Natural killer cell (primary cell): ENCODE measurements around the gene LRRC39. TPM values are rescaled to one million over a fixed set of nuclear protein-coding genes. Genes with fewer than 3 reads are reported as not detected.

Experiments
- ATAC-seq, 3 donors: fragments of 150-1000 bp in 2 of 3; fragments of 200-7000 bp in 1 of 3; cut with Tn5 transposase; 1 replicate in 1 of 3; 2 replicates in 2 of 3; pipeline ENCODE4 v1.10.0; 2021; ENCODE audit warnings: mild to moderate bottlenecking in 2 of 3, moderate library complexity in 2 of 3
- DNase-seq, 2 donors: peaks; one replicate each; pipeline versions ENCODE4 v3.0.0 to v3.0.0-alpha.2; 2013 to 2021; ENCODE audit warnings: mixed read lengths in 1 of 2
- H3K27ac ChIP-seq: one replicate; pipeline ENCODE4 v1.5.1; 2013; ENCODE audit warnings: mild to moderate bottlenecking, low read length
- H3K27me3 ChIP-seq: one replicate; pipeline ENCODE4 v1.6.1; 2013; ENCODE audit warnings: low read length; ENCODE audit not compliant: control insufficient read depth, insufficient read depth
- H3K36me3 ChIP-seq: one replicate; pipeline ENCODE4 v1.6.1; 2013; ENCODE audit warnings: low read length; ENCODE audit not compliant: control insufficient read depth, insufficient read depth
- H3K4me1 ChIP-seq: one replicate; pipeline ENCODE4 v1.6.1; 2013; ENCODE audit warnings: low read length; ENCODE audit not compliant: control insufficient read depth, insufficient read depth
- H3K4me3 ChIP-seq: one replicate; pipeline ENCODE4 v1.5.1; 2013; ENCODE audit warnings: low read length
- H3K9me3 ChIP-seq: one replicate; pipeline ENCODE4 v1.6.1; 2013; ENCODE audit warnings: low read length; ENCODE audit not compliant: control insufficient read depth, insufficient read depth
- H3K27ac Mint-ChIP-seq, 2 donors: one replicate each; pipeline ENCODE4 v1.8.0; 2022; ENCODE audit warnings: mild to moderate bottlenecking in 2 of 2, mixed read lengths in 2 of 2, moderate library complexity in 1 of 2
- H3K27me3 Mint-ChIP-seq, 2 donors: one replicate each; pipeline ENCODE4 v1.8.0; 2022; ENCODE audit warnings: low read depth in 2 of 2, mixed read lengths in 2 of 2
- H3K36me3 Mint-ChIP-seq: one replicate; pipeline ENCODE4 v1.8.0; 2022; ENCODE audit warnings: mixed read lengths
- H3K4me1 Mint-ChIP-seq, 2 donors: one replicate each; pipeline ENCODE4 v1.8.0; 2022; ENCODE audit warnings: mixed read lengths in 2 of 2
- H3K4me3 Mint-ChIP-seq: one replicate; pipeline ENCODE4 v1.8.0; 2022; ENCODE audit warnings: mild to moderate bottlenecking, moderate library complexity, mixed read lengths
- H3K9me3 Mint-ChIP-seq, 2 donors: one replicate each; pipeline ENCODE4 v1.8.0; 2022; ENCODE audit warnings: mixed read lengths in 2 of 2
- WGBS: methylation state at CpG from one replicate; pipeline ENCODE4 v1.1.7; 2013; ENCODE audit warnings: missing lambda C conversion rate; ENCODE audit not compliant: insufficient coverage; 5-methylcytosine and 5-hydroxymethylcytosine counted together
- intact Hi-C: fragments of 100-400 bp; cut with micrococcal nuclease; formaldehyde crosslinking; loops from one replicate; pipeline ENCODE4 v1.14.2; 2022
- total RNA-seq, 4 donors: library from RNA; stranded (reverse); fragments of 120-200 nt in 1 of 4; gene quantifications; one replicate each; pipeline versions ENCODE4 v1.2.3 to v1.2.4, GENCODE V29; 2013 to 2022
- TF ChIP-seq, protein P1 (sequence below): fragments of 200-600 bp; IDR thresholded peaks from one replicate; pipeline ENCODE4 v1.8.0; 2022; ENCODE audit warnings: antibody characterized with exemption

Gene LRRC39
- total RNA-seq, 3 donors from 2014 or later (not counting 1 experiment from before 2014, with no cell fraction given), result 1.7 to 3.2 (median 3.1) TPM

GRCh38 chr1:100183370-100183769 lies 5.3 kb upstream of the LRRC39 start:
- Histone ChIP-seq H3K36me3 (no peaks in the 10 kb centered on the region), H3K4me3 (no peak overlapping the region), H3K27ac (no peak overlapping the region), H3K4me1 (no peaks in the 10 kb centered on the region), H3K27me3 (no peaks in the 10 kb centered on the region), H3K9me3 (no peaks in the 10 kb centered on the region)
- Mint-ChIP-seq H3K9me3 (no peaks in the 10 kb centered on the region), H3K27me3 (no peaks in the 10 kb centered on the region), H3K4me1 (no peaks in the 10 kb centered on the region), H3K4me3 (no peak overlapping the region), H3K36me3 (no peaks in the 10 kb centered on the region), H3K27ac (no peak overlapping the region)
- 91% methylated on average over 3 of the region's 4 CpGs for WGBS
- TF ChIP-seq, protein P1, sequence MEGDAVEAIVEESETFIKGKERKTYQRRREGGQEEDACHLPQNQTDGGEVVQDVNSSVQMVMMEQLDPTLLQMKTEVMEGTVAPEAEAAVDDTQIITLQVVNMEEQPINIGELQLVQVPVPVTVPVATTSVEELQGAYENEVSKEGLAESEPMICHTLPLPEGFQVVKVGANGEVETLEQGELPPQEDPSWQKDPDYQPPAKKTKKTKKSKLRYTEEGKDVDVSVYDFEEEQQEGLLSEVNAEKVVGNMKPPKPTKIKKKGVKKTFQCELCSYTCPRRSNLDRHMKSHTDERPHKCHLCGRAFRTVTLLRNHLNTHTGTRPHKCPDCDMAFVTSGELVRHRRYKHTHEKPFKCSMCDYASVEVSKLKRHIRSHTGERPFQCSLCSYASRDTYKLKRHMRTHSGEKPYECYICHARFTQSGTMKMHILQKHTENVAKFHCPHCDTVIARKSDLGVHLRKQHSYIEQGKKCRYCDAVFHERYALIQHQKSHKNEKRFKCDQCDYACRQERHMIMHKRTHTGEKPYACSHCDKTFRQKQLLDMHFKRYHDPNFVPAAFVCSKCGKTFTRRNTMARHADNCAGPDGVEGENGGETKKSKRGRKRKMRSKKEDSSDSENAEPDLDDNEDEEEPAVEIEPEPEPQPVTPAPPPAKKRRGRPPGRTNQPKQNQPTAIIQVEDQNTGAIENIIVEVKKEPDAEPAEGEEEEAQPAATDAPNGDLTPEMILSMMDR, result no peak
- ATAC-seq (no peak), DNase-seq (no peak)
- intact Hi-C loops, result no loop called here

- no peak overlapping the region for H3K27ac ChIP-seq
- WGBS, result 100% methylated on average over 2 of the region's 4 CpGs
- DNase-seq (no peak), ATAC-seq (no peak)
- Mint-ChIP-seq H3K27me3 (no peaks in the 10 kb centered on the region), H3K9me3 (no peaks in the 10 kb centered on the region), H3K4me3 (no peak overlapping the region), H3K36me3 (no peaks in the 10 kb centered on the region), H3K4me1 (no peaks in the 10 kb centered on the region), H3K27ac (no peak overlapping the region)
- no peak overlapping the region for H3K4me3 ChIP-seq
- H3K4me1 ChIP-seq, result no peaks in the 10 kb centered on the region
- TF ChIP-seq, protein P1, result no peak
- H3K9me3 ChIP-seq, result no peaks in the 10 kb centered on the region
- H3K27me3 ChIP-seq, result no peaks in the 10 kb centered on the region
- no peaks in the 10 kb centered on the region for H3K36me3 ChIP-seq
- intact Hi-C loops, result no loop called here
These were observed 588 bp downstream of the LRRC39 start for GRCh38 chr1:100177295-100178041.

GRCh38 chr1:100168051-100168450 lies 10.0 kb downstream of the LRRC39 start:
- Mint-ChIP-seq H3K36me3 (no peaks in the 10 kb centered on the region), H3K27ac (no peak overlapping the region), H3K4me3 (no peak overlapping the region), H3K4me1 (no peaks in the 10 kb centered on the region), H3K9me3 (no peaks in the 10 kb centered on the region), H3K27me3 (no peaks in the 10 kb centered on the region)
- H3K4me3 ChIP-seq, result no peak overlapping the region
- no peaks in the 10 kb centered on the region for H3K9me3 ChIP-seq
- intact Hi-C loops, result no loop called here
- DNase-seq (no peak), ATAC-seq (no peak)
- TF ChIP-seq, protein P1, result no peak
- no peaks in the 10 kb centered on the region for H3K4me1 ChIP-seq
- 86% methylated on average over 1 of the region's 2 CpGs for WGBS
- H3K27ac ChIP-seq, result no peak overlapping the region
- no peaks in the 10 kb centered on the region for H3K36me3 ChIP-seq
- no peaks in the 10 kb centered on the region for H3K27me3 ChIP-seq

DNA sequence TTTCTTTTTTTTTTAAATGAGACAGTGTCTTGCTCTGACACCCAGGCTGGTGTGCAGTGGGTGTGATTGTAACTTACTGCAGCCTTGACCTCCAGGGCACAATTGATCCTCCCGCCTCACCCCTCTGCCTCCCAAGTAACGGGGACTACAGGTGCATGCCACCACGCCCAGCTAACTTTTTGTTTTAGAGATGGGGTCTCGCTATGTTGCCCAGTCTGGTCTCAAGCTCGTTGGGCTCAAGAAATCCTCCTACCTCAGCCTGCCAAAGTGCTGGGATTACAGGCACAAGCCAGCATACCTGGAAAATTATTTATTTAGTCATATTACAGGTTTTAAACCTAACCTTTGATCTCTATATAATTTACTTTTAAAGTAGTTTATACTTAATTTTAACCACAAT lies 13.4 kb downstream of the LRRC39 start:
- H3K27ac ChIP-seq, result no peak overlapping the region
- no peak overlapping the region for H3K4me3 ChIP-seq
- H3K27me3 ChIP-seq, result no peaks in the 10 kb centered on the region
- no peaks in the 10 kb centered on the region for H3K36me3 Mint-ChIP-seq
- no peak overlapping the region for H3K27ac Mint-ChIP-seq
- no peak overlapping the region for H3K4me3 Mint-ChIP-seq
- TF ChIP-seq, protein P1, result no peak
- no peak for ATAC-seq
- 89% methylated on average over 5 of the region's 5 CpGs for WGBS
- no peak for DNase-seq
- no peaks in the 10 kb centered on the region for H3K27me3 Mint-ChIP-seq
- no peaks in the 10 kb centered on the region for H3K4me1 ChIP-seq
- H3K4me1 Mint-ChIP-seq, result no peaks in the 10 kb centered on the region
- no peaks in the 10 kb centered on the region for H3K36me3 ChIP-seq
- intact Hi-C loops, result no loop called here
- no peaks in the 10 kb centered on the region for H3K9me3 ChIP-seq
- no peaks in the 10 kb centered on the region for H3K9me3 Mint-ChIP-seq
